Subcutaneous abdominal adipose tissue (tissue), 5 donors: ENCODE measurements around the gene MID1IP1.

Experiments
- H3K27ac ChIP-seq: one replicate; pipeline ENCODE4 v1.7.0; 2013; ENCODE audit warnings: low read depth, mild to moderate bottlenecking, inconsistent platforms, low read length, moderate library complexity
- H3K27me3 ChIP-seq, 5 donors: one replicate each; pipeline ENCODE4 v1.7.0; 2013; ENCODE audit warnings: low read length in 5 of 5, inconsistent platforms in 1 of 5; ENCODE audit not compliant: control insufficient read depth in 5 of 5, insufficient read depth in 4 of 5
- H3K36me3 ChIP-seq, 5 donors: one replicate each; pipeline ENCODE4 v1.7.0; 2013; ENCODE audit warnings: low read length in 5 of 5; ENCODE audit not compliant: control insufficient read depth in 5 of 5, insufficient read depth in 5 of 5
- H3K4me1 ChIP-seq, 5 donors: one replicate each; pipeline ENCODE4 v1.7.0; 2013; ENCODE audit warnings: low read length in 5 of 5, mild to moderate bottlenecking in 3 of 5, moderate library complexity in 1 of 5; ENCODE audit not compliant: control insufficient read depth in 5 of 5, insufficient read depth in 5 of 5
- H3K4me3 ChIP-seq, 5 donors: one replicate each; pipeline ENCODE4 v1.7.0; 2013; ENCODE audit warnings: low read length in 5 of 5, low read depth in 1 of 5
- H3K9ac ChIP-seq, 5 donors: one replicate each; pipeline ENCODE4 v1.7.0; 2013; ENCODE audit warnings: low read length in 5 of 5, mild to moderate bottlenecking in 4 of 5, moderate library complexity in 3 of 5
- H3K9me3 ChIP-seq, 5 donors: one replicate each; pipeline ENCODE4 v1.7.0; 2013; ENCODE audit warnings: low read length in 5 of 5; ENCODE audit not compliant: control insufficient read depth in 5 of 5
- donor health status: healthy.
- donor health status: healthy.
- donor health status: healthy.
- donor health status: healthy.
- donor health status: healthy.

The MID1IP1 gene, protein sequence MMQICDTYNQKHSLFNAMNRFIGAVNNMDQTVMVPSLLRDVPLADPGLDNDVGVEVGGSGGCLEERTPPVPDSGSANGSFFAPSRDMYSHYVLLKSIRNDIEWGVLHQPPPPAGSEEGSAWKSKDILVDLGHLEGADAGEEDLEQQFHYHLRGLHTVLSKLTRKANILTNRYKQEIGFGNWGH

DNA sequence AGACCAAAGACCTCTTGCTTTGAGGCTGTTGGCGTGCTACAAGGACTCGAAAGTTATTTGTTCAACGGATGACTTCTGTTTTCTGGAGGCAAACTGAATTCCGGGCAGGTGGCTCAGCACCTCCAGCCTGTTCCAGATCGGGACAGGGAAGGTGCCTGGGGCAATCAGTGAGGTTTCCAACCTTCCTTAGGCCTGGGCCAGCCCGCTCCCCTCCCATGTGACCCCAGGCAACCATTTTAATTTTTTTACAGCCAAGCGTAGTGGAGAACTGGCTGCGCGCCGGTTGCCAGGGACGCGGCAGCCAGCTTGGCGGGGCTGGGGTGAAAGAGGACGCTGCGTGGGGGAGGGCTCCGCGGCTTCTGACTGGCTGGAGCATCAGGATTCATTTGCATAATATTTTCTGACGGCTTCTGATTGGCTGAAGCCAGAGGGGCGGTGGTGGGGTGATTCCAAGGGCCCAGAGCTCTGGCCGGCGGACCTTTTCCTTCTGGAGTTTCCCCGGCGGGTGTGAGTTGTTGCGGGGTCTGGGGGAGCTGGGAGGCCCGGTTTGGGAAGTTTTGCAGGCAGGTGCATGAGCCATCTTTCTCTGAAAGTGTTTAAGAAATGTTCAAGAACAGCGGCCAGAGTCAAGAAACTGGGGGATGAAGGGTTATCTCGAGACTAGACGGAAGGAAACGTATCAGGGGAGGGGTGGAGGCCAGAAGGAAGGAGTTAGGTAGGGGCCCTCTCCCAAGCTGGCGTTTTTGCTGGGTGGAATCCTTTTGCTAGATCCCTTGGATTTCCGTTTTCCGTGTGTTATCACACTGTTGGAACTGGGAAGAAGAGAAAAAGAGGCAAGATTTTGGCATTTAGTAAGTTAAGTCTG, at the start of gene MID1IP1:
TSS of gene MID1IP1 (plus strand) at position 479 of the 865 bp plus-strand sequence. CDS start 3,488 bp downstream, outside the sequence.
- H3K27me3 ChIP-seq: no peaks in the 10 kb centered on the region
- H3K27ac ChIP-seq: peak within 1 kb of the TSS; percentile 86
- H3K9me3 ChIP-seq: peaks cover 0 to 2% (median 0%) of the 10 kb centered on the region in 5 donors
- peaks cover 0 to 18% (median 10%) of the 10 kb centered on the region in 5 donors for H3K4me1 ChIP-seq
- peak within 1 kb of the TSS; percentile 33 to 80 (median 62) for H3K4me3 ChIP-seq
- no peaks in the 10 kb centered on the region for H3K36me3 ChIP-seq
- peak within 1 kb of the TSS; percentile 26 to 76 (median 56) for H3K9ac ChIP-seq

DNA sequence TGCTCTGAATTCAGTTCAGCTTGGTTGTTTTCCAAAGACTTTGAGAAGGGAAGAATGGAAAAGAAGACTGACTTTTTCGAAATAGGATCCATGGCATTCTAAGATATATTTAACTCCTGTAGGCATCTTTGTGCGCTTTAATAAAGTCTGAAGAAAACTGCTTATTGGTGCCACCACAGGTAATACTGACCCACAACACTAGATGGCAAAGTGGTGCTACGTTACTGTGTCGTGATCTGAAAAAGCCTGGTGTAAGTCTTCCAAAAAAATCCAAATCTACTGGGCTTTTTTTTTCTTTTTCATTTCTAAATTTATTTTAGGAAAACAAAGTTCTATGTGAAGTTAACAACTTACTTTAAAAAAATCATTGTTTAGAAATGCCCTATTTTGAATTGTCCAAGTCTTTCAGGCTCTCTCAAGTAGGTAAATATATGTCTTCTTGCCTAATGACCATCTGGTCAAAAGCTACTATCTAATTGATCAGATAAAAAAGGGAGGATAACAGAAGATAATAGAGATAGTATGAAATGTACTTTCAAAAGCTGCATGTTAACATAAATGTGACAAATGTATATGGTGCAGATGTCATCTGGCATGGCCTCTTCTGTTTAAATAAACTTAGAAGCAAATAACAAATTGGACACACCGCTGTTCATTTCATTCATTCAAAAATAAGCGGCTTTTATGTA, 47.0 kb upstream of the MID1IP1 start:
- Histone ChIP-seq H3K27ac (no peak overlapping the region), H3K4me3 (no peak overlapping the region), H3K9me3 (no peaks in the 10 kb centered on the region), H3K27me3 (peaks cover 0 to 18% (median 10%) of the 10 kb centered on the region in 5 donors), H3K9ac (no peak overlapping the region), H3K4me1 (no peaks in the 10 kb centered on the region), H3K36me3 (no peaks in the 10 kb centered on the region)

DNA sequence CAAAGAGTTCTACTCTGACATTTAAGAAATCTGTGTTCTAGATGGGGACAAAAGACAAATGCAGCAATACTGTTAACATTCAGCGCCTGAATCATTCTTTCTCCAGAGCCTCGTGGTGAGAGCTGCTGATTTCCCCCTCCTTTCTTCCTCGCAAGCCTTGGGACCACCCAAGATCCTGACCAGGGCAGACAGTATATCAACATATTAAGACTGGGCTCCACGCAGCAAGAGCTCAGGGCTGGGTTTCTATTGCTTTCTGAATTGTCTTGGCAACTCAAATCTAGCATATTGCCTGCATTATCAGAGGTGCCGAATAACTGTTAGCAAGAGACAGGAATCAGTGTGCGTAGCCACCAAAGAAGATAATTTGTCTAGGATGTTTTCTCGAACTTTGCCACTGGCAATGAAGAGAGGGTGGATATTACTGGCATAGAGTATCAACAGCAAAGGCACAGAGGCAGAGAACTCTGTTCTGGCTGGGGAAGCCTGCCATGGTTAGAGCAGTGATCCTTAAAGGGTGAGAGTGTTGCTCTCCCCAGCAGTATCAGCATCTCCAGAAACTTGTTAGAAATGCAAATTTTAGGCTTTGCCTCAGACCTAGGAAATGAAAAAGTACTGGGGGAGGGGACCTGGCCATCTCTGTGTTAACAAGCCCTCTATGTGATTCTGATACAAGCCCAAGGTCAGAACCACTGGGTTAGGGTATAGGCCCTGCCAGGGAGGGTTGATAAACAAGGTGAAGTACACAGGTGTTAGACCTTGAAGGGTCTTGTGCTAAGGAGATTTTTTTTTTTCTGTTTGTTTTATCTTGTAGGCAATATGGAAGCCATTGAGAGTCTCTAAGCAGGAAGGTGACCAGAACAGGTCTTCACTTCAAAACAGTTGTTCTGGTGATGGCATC, 46.2 kb upstream of the MID1IP1 start:
- H3K27me3 ChIP-seq: peaks cover 0 to 18% (median 10%) of the 10 kb centered on the region in 5 donors
- no peaks in the 10 kb centered on the region for H3K9me3 ChIP-seq
- no peak overlapping the region for H3K4me3 ChIP-seq

DNA sequence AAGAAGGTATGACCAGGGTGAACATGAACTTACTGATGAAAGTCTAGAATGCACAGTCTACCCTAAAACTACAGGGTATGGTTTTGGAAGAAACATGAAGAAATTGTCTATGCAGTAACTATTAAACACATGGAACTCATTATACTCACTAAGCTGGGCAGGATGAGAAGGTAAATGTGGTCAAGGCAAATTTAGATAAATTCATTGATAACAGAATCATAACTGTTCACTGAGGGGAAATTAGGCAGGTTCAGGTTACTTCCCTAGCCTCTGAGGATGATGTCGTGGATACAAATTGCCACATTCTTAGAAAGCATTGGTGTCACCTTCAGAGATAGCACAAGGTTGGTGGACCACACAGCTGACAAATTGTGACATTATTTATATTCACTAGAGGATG, 40.4 kb upstream of the MID1IP1 start:
- H3K27ac ChIP-seq: no peak overlapping the region
- peaks cover 0 to 11% (median 8%) of the 10 kb centered on the region in 5 donors for H3K27me3 ChIP-seq
- no peaks in the 10 kb centered on the region for H3K9me3 ChIP-seq
- no peaks in the 10 kb centered on the region for H3K36me3 ChIP-seq
- no peak overlapping the region for H3K4me3 ChIP-seq
- no peak overlapping the region for H3K9ac ChIP-seq
- no peaks in the 10 kb centered on the region for H3K4me1 ChIP-seq

More for the DNA sequence above, 46.2 kb upstream of the MID1IP1 start:
- Histone ChIP-seq H3K4me1 (no peaks in the 10 kb centered on the region), H3K36me3 (no peaks in the 10 kb centered on the region), H3K27ac (no peak overlapping the region), H3K9ac (no peak overlapping the region)

DNA sequence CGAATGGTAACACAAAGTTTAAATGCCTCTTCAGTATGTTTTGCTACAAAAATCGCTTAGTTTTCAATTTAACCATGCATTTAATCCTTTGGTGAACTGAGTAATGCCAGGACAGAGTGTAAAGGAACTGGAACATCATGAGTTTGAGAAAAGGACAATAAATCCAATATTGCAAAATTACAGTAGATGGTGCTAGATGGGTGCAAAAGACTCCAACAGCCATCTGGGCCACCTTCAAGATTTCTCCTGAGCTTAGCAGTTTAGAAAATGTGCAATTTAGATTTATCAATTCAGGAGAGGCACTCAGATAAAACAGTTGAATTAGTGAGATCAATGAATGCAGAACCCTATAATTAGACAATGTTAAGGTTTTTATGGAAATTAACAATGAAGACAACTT, 33.2 kb upstream of the MID1IP1 start:
- Histone ChIP-seq H3K9ac (no peak overlapping the region), H3K27me3 (peaks cover 0 to 6% (median 0%) of the 10 kb centered on the region in 5 donors), H3K27ac (no peak overlapping the region), H3K4me1 (no peaks in the 10 kb centered on the region), H3K4me3 (no peak overlapping the region), H3K9me3 (no peaks in the 10 kb centered on the region), H3K36me3 (no peaks in the 10 kb centered on the region)

DNA sequence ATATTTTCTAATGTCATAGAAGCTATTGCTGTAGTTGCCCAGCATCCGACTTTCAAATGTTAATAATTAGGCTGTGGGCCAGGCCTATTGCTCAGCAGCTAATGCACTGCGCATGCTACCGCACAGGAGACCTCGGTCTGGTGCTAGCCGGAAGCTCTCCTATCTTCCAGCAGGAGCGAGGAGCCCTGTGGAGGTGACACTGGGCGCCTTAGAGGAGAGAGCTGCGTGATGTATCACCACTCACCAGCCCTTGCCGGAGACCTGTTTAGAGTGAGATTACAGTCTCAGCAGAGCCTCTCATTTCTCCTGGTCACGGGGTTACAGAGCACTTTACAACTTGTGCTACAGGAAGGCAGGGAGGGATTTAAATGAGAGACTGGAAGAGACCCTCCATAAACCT, 31.1 kb upstream of the MID1IP1 start:
- no peaks in the 10 kb centered on the region for H3K4me1 ChIP-seq
- H3K4me3 ChIP-seq: no peak overlapping the region
- no peaks in the 10 kb centered on the region for H3K36me3 ChIP-seq
- peaks cover 0 to 6% (median 0%) of the 10 kb centered on the region in 5 donors for H3K27me3 ChIP-seq
- no peak overlapping the region for H3K9ac ChIP-seq
- H3K27ac ChIP-seq: no peak overlapping the region
- no peaks in the 10 kb centered on the region for H3K9me3 ChIP-seq

DNA sequence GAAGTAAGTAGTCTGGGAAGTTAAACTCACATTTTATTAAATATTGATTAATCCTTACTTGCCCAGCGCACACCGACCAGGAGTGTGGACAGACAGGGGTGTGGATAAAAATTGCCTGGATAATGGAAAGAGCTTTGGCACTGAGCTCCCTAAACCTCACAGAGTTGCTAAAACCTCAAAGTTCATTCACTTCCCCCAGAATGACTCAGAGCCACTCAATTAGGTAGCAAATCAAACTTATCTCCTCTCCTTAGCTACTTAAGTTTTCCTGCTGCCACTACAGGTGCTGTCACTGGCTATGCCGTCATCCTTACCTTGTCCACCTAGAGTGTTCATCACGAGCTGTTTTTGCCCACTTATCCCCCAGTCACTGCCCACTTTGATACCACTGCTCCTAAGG, 27.0 kb upstream of the MID1IP1 start:
- Histone ChIP-seq H3K36me3 (no peaks in the 10 kb centered on the region), H3K9me3 (peaks cover 0 to 8% (median 0%) of the 10 kb centered on the region in 5 donors), H3K27ac (no peak overlapping the region), H3K27me3 (peaks cover 0 to 4% (median 0%) of the 10 kb centered on the region in 5 donors), H3K4me1 (no peaks in the 10 kb centered on the region), H3K4me3 (no peak overlapping the region), H3K9ac (no peak overlapping the region)

DNA sequence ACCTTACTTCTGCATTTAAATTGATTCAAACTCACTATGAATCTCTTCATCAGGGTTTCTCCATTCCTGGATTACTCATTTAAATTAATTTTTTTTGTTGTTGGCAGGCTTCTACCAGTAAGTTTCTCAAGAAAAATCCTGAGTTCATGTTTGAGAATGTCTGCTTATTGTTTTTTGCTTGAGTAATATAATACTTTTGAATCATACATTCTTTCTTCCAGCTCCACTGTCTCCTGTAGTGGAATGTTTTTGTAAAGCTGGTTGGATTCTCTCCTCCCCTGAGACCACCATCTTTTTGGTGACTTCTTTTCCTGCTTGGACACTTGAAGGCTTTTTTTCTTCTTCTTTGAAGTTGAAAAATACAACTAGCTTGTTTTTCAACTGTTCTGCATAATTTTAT, 4.3 kb upstream of the MID1IP1 start:
- Histone ChIP-seq H3K4me1 (peaks cover 0 to 5% (median 3%) of the 10 kb centered on the region in 5 donors), H3K27me3 (no peaks in the 10 kb centered on the region), H3K36me3 (no peaks in the 10 kb centered on the region), H3K27ac (no peak overlapping the region), H3K9me3 (no peaks in the 10 kb centered on the region), H3K4me3 (no peak overlapping the region), H3K9ac (no peak overlapping the region)

DNA sequence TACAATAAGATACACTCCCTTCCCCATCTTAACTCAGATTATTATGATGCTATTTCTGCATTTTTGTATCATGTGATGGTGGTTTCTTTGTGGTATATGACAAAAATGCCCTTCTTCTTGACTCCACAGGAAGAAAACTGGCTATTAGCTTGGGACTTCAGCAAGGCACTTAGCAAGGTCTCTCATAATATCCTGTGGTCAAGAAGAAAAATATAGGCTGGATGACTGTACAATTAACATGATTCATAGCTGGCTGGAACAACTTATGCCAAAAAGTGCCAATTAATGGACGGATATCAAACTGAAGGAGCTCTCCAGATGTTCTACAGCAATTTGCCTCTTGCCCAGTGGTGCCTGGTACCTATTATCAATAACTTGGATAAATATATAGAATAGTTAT, 2.3 kb upstream of the MID1IP1 start:
- Histone ChIP-seq H3K4me1 (peaks cover 0 to 13% (median 10%) of the 10 kb centered on the region in 5 donors), H3K36me3 (no peaks in the 10 kb centered on the region), H3K4me3 (no peak overlapping the region), H3K27me3 (no peaks in the 10 kb centered on the region), H3K9me3 (no peaks in the 10 kb centered on the region), H3K9ac (no peak overlapping the region), H3K27ac (no peak overlapping the region)
